T47D (cell line): ENCODE measurements around the gene RPP30.
"Not testable (repeated sequence)": the region's sequence is repeated elsewhere in the genome, so short reads cannot be mapped to it uniquely, and the experiment has no call there.

Source experiments
- DNase-seq, 2 experiments: peaks; one replicate each; pipeline versions ENCODE4 v3.0.0 to v3.0.0-alpha.2; 2011 to 2012; ENCODE audit warnings: low read depth in 1 of 2, low spot score in 1 of 2
- JUND ChIP-seq: IDR thresholded peaks from 2 replicates; pipeline ENCODE4 v1.6.1; 2012; ENCODE audit warnings: low read depth
- in situ Hi-C: cut with HindIII; loops from 2 replicates; pipeline ENCODE4 v1.10.0; 2016; ENCODE audit warnings: low sequenced_read_pairs, low pct_unique_long_range_greater_than_20kb

RPP30 gene

GRCh38 chr10:90856964-90857634, 14.7 kb upstream of the RPP30 start:
- DNase-seq: no peak
- in situ Hi-C loops: no loop called here
- no peak for TF ChIP-seq JUND

GRCh38 chr10:90857635-90858460, 13.9 kb upstream of the RPP30 start, which contains the start of gene HTR7:
TSS of gene HTR7 (minus strand) at chr10:90858039. CDS start at chr10:90857671, 368 bp downstream.
- TF ChIP-seq JUND: no peak
- in situ Hi-C loops: no loop called here
- DNase-seq: peak; percentile 28 to 58

DNA sequence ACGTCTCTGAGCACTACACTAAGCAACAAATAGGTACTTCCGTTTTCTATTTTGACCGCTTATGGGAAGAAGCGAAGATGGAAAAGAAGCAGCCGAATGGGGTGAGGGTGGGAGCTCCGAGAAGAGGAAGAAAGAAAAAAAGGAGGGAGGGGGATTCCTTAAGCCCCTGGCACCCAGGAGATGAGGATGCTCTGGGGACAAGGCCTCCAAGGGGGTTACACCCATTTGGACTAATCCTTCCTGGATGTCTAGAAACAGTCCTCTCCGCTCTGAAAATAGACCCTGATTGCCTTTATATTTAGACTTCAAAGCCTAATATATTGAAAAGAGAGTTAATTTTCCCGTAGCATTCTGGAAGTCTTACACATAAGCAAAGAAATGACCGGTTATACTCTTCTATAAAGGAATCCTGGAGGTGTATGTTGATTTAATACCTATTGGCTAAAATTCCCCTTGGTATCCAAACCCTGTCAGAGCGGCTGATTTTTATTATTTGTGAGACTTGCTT, 13.3 kb upstream of the RPP30 start:
- DNase-seq: no peak
- in situ Hi-C loops: no loop called here
- no peak for TF ChIP-seq JUND

- in situ Hi-C loops: no loop called here
- DNase-seq: no peak
- no peak for TF ChIP-seq JUND
Measured at GRCh38 chr10:90859321-90859751, 12.4 kb upstream of the RPP30 start.

- in situ Hi-C loops: no loop called here
- no peak for TF ChIP-seq JUND
- no peak for DNase-seq
Measured at GRCh38 chr10:90860790-90861189, 11.0 kb upstream of the RPP30 start.

DNA sequence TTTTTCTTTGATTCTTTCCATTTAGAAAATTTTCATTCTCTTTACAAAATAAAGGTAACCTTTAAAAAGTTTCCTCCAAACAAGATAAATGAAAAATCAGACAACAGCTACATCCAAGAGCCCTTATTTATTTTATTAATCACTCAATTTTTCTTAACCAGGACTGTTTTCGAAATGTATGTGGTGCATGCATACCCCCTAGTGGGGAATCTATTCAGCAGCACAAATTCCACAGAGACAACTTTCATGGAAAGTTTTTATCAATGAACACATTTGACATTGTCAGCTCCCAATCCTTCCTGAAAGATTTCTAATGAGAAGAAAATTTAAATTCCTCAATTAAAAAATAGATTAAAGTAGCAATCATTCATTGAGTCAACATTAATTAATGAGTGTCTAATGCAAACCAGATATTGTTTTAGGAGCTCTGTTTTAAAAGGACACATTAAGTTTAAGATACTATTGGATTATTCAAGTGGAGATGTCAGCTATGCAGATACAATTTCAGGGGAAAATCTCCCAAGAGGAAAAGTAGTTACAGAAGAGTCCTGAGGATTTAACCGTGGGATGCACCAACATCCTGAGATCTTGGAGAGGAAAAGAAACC, 8.8 kb upstream of the RPP30 start:
- peak; percentile 51 to 72 for DNase-seq
- in situ Hi-C loops: no loop called here
- no peak for TF ChIP-seq JUND

DNA sequence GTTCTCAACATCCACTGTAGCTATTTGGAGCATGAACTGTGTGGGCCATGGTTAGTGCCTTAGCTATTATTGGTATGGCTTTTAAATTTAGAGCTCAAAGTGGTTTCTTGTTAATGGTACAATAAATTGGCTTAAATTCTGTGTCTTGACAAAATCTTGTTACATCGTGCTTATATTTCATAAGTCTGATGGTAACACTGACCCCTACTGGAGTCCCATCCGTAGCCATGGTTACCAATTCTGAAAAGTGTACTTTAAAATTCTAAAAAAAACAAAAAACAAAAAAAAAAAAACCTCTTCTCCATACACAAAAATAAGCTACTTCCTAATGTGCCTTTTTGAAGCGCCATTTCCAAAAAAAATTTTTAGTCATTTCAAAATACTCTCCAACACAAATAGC, 6.4 kb upstream of the RPP30 start:
- TF ChIP-seq JUND: no peak
- no peak for DNase-seq
- in situ Hi-C loops: no loop called here

DNA sequence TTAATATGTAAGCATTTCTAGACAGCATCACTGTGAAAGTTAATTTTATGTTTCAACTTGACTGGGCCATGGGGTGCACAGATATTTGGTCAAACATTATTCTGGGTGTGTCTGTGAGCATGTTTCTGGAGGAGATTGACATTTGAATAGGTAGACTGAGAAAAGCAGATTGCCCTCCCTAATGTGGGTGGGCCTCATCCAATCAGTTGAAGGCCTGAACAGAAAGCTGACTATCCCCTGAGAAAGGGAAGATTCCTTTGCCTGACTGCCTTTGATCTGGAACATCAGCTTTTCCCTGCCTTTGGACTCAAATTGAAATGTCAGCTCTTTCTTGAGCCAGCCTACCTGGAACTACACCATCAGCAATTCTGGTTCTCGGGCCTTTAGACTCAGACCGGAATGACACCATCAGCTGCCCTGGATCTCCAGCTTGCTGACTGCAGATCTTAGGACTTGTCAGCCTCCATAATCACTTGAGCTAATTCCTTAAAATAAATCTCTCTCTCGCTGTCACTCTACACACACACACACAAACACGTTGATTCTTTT, 5.7 kb upstream of the RPP30 start:
- DNase-seq: no peak
- TF ChIP-seq JUND: no peak
- in situ Hi-C loops: no loop called here

- in situ Hi-C loops: no loop called here
- no peak for TF ChIP-seq JUND
- peak; percentile 67 to 79 for DNase-seq
Measured at GRCh38 chr10:90871279-90871765, 452 bp upstream of the RPP30 start.

DNA sequence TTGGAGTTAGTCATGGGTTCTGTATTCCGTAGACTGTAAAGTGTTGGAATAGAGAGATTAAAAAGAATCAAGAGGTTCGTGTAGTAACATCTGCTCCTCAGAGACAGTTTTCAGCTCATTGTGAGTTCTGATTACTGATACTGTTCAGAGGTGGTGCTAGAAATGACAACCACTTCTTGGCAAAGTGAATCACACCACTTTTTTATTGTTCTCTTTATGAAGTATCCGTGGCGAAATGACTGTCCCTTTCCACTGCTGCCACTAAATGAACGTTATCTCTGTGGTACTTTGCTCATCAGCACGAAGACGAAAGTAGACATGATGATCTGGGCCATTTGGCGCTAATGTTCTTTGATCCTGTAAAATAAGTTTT, 860 bp downstream of the RPP30 start:
- no peak for TF ChIP-seq JUND
- DNase-seq: no peak
- in situ Hi-C loops: no loop called here

GRCh38 chr10:90879062-90879461, 7.3 kb downstream of the RPP30 start:
- no peak for TF ChIP-seq JUND
- in situ Hi-C loops: no loop called here
- no peak for DNase-seq

DNA sequence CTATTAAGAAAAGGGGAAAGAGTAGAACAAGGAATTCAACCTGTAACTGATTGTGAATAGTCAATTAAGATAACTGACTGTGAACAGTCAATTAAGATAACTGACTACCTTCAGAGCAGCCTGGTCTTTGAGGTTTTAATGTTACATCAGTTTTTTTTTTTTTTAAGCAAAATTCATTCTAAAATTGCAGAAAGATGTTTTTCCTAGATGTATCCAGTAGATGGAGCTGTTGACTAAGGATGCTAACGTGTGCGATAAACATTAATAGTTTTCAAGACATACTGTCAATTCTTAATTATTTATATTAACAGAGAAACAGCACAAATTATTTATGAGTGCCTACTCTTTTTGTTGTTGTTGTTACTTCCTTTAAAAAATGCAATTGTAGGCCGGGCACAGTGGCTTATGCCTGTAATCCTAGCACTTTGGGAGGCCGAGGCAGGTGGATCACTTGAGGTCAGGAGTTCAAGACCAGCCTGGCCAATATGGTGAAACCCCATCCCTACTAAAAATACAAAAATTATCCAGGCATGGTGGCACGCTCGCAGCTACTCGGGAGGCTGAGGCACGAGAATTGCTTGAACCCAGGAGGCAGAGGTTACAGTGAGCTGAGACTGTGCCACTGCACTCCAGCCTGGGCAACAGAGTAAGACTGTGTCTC, 8.4 kb downstream of the RPP30 start:
- peak in 1 of 2 experiments; percentile 50 for DNase-seq
- in situ Hi-C loops: not testable (repeated sequence)
